GM19239 (cell line): ENCODE data around the gene CDC42BPG.

Experiments
- DNase-seq: peaks from one replicate; pipeline ENCODE4 v3.0.0; 2011; ENCODE audit warnings: low spot score; ENCODE audit not compliant: insufficient read length
- FAIRE-seq: peaks from 2 replicates; lab custom pipeline; 2011; peaks lifted over from hg19 to GRCh38; lab: Jason Lieb, UNC

Gene CDC42BPG

GRCh38 chr11:64879244-64879900, 34.9 kb upstream of the CDC42BPG start:
- no peak for FAIRE-seq
- DNase-seq, result no peak

- peak; percentile 88 for DNase-seq
These were observed 34.2 kb upstream of the CDC42BPG start, which contains the start of gene EHD1 for GRCh38 chr11:64878494-64879243. Gene EHD1, minus strand, starts transcription at chr11:64878621. Its CDS starts 157 bp downstream, at chr11:64878464.

GRCh38 chr11:64878223-64878493, 33.7 kb upstream of the CDC42BPG start:
- FAIRE-seq (peak; percentile 18), DNase-seq (no peak)

More at GRCh38 chr11:64878494-64879243, 34.2 kb upstream of the CDC42BPG start, which contains the start of gene EHD1:
- peak; percentile 94 for FAIRE-seq

GRCh38 chr11:64877390-64878222, 33.2 kb upstream of the CDC42BPG start:
- FAIRE-seq, result peak; percentile 83
- DNase-seq, result no peak

- FAIRE-seq, result no peak
- DNase-seq, result no peak
These were observed 32.4 kb upstream of the CDC42BPG start for GRCh38 chr11:64876835-64877341.

GRCh38 chr11:64876229-64876750, 31.8 kb upstream of the CDC42BPG start:
- FAIRE-seq, result no peak
- no peak for DNase-seq

- no peak for DNase-seq
- peak; percentile 75 for FAIRE-seq
These were observed 31.1 kb upstream of the CDC42BPG start for GRCh38 chr11:64875369-64876228.

- FAIRE-seq (no peak), DNase-seq (no peak)
These were observed 30.1 kb upstream of the CDC42BPG start for GRCh38 chr11:64874308-64875240.

- DNase-seq (no peak), FAIRE-seq (peak; percentile 82)
These were observed 28.5 kb upstream of the CDC42BPG start for GRCh38 chr11:64872790-64873488.

GRCh38 chr11:64871492-64871891, 27.0 kb upstream of the CDC42BPG start:
- FAIRE-seq (no peak), DNase-seq (no peak)

GRCh38 chr11:64870893-64871466, 26.5 kb upstream of the CDC42BPG start:
- FAIRE-seq (no peak), DNase-seq (no peak)

GRCh38 chr11:64870176-64870892, 25.9 kb upstream of the CDC42BPG start:
- DNase-seq (no peak), FAIRE-seq (no peak)

GRCh38 chr11:64869571-64870175, 25.2 kb upstream of the CDC42BPG start:
- DNase-seq (no peak), FAIRE-seq (peak; percentile 4)

- FAIRE-seq, result no peak
- DNase-seq, result no peak
These were observed 24.6 kb upstream of the CDC42BPG start for GRCh38 chr11:64868904-64869570.

- FAIRE-seq, result no peak
- no peak for DNase-seq
These were observed 23.5 kb upstream of the CDC42BPG start for GRCh38 chr11:64867748-64868462.

GRCh38 chr11:64866173-64866491, 21.7 kb upstream of the CDC42BPG start:
- DNase-seq (no peak), FAIRE-seq (no peak)
